Measurements from ENCODE around the gene SLC5A10. TPM values are rescaled to one million over a fixed set of nuclear protein-coding genes. Genes with fewer than 3 reads are reported as not detected.
"Not testable (repeated sequence)": the region's sequence is repeated elsewhere in the genome, so short reads cannot be mapped to it uniquely, and the experiment has no call there.

Gene SLC5A10
- total and polyA plus RNA-seq, 2 donors: 0.05 TPM; not detected in 1

- WGBS: 97% methylated on average over 12 of the region's 12 CpGs
- no peaks in the 10 kb centered on the region for H3K4me1 ChIP-seq (ENCODE audit: insufficient read depth)
- no peak for DNase-seq (ENCODE audit: extremely low spot score)
- no peak overlapping the region for H3K4me3 ChIP-seq (ENCODE audit: low read depth, low read length)
- H3K36me3 ChIP-seq (ENCODE audit: insufficient read depth): no peaks in the 10 kb centered on the region
- H3K27ac ChIP-seq (ENCODE audit: low read depth): no peak overlapping the region
Observed at GRCh38 chr17:19013226-19013625, 61.3 kb downstream of the SLC5A10 start.

- H3K4me1 ChIP-seq (ENCODE audit: insufficient read depth): no peaks in the 10 kb centered on the region
- no peaks in the 10 kb centered on the region for H3K36me3 ChIP-seq (ENCODE audit: insufficient read depth)
- DNase-seq (ENCODE audit: extremely low spot score): no peak
- no peak overlapping the region for H3K27ac ChIP-seq (ENCODE audit: low read depth)
- H3K4me3 ChIP-seq (ENCODE audit: low read depth, low read length): no peak overlapping the region
- 94% methylated on average over 11 of the region's 11 CpGs for WGBS
Observed at GRCh38 chr17:19013806-19014627, 62.1 kb downstream of the SLC5A10 start.

GRCh38 chr17:19014628-19015215 lies 62.8 kb downstream of the SLC5A10 start:
- no peak for DNase-seq (ENCODE audit: extremely low spot score)
- Histone ChIP-seq H3K27ac (ENCODE audit: low read depth) (no peak overlapping the region), H3K4me1 (ENCODE audit: insufficient read depth) (no peaks in the 10 kb centered on the region), H3K36me3 (ENCODE audit: insufficient read depth) (no peaks in the 10 kb centered on the region), H3K4me3 (ENCODE audit: low read depth, low read length) (no peak overlapping the region)
- 82% methylated on average over 29 of the region's 29 CpGs for WGBS

GRCh38 chr17:19015428-19015827 lies 63.5 kb downstream of the SLC5A10 start:
- no peaks in the 10 kb centered on the region for H3K36me3 ChIP-seq (ENCODE audit: insufficient read depth)

GRCh38 chr17:19016297-19016696 lies 64.3 kb downstream of the SLC5A10 start:
- Histone ChIP-seq H3K27ac (ENCODE audit: low read depth) (no peak overlapping the region), H3K4me3 (ENCODE audit: low read depth, low read length) (no peak overlapping the region), H3K36me3 (ENCODE audit: insufficient read depth) (no peaks in the 10 kb centered on the region), H3K4me1 (ENCODE audit: insufficient read depth) (no peaks in the 10 kb centered on the region)
- no peak for DNase-seq (ENCODE audit: extremely low spot score)
- WGBS: 87% methylated on average over 8 of the region's 8 CpGs

More at GRCh38 chr17:19015428-19015827, 63.5 kb downstream of the SLC5A10 start:
- 82% methylated on average over 7 of the region's 7 CpGs for WGBS
- Histone ChIP-seq H3K27ac (ENCODE audit: low read depth) (no peak overlapping the region), H3K4me3 (ENCODE audit: low read depth, low read length) (no peak overlapping the region), H3K4me1 (ENCODE audit: insufficient read depth) (no peaks in the 10 kb centered on the region)
- no peak for DNase-seq (ENCODE audit: extremely low spot score)

GRCh38 chr17:19016881-19017280 lies 64.9 kb downstream of the SLC5A10 start:
- H3K4me3 ChIP-seq (ENCODE audit: low read depth, low read length): no peak overlapping the region
- H3K36me3 ChIP-seq (ENCODE audit: insufficient read depth): no peaks in the 10 kb centered on the region
- H3K27ac ChIP-seq (ENCODE audit: low read depth): no peak overlapping the region
- H3K4me1 ChIP-seq (ENCODE audit: insufficient read depth): no peaks in the 10 kb centered on the region
- DNase-seq (ENCODE audit: extremely low spot score): no peak
- 66% methylated on average over 7 of the region's 7 CpGs for WGBS

- DNase-seq (ENCODE audit: extremely low spot score): no peak
Observed at GRCh38 chr17:19017401-19017800, 65.4 kb downstream of the SLC5A10 start.

GRCh38 chr17:19017804-19018599 lies 66.0 kb downstream of the SLC5A10 start:
- Histone ChIP-seq H3K4me3 (ENCODE audit: low read depth, low read length) (no peak overlapping the region), H3K36me3 (ENCODE audit: insufficient read depth) (no peaks in the 10 kb centered on the region), H3K27ac (ENCODE audit: low read depth) (no peak overlapping the region), H3K4me1 (ENCODE audit: insufficient read depth) (no peaks in the 10 kb centered on the region)
- 88% methylated on average over 16 of the region's 16 CpGs for WGBS
- DNase-seq (ENCODE audit: extremely low spot score): no peak

More at GRCh38 chr17:19017401-19017800, 65.4 kb downstream of the SLC5A10 start:
- H3K4me3 ChIP-seq (ENCODE audit: low read depth, low read length): no peak overlapping the region
- no peaks in the 10 kb centered on the region for H3K4me1 ChIP-seq (ENCODE audit: insufficient read depth)
- H3K27ac ChIP-seq (ENCODE audit: low read depth): no peak overlapping the region
- 75% methylated on average over 12 of the region's 12 CpGs for WGBS
- H3K36me3 ChIP-seq (ENCODE audit: insufficient read depth): no peaks in the 10 kb centered on the region

GRCh38 chr17:19018600-19018950 lies 66.6 kb downstream of the SLC5A10 start:
- WGBS: 86% methylated on average over 6 of the region's 6 CpGs
- no peak overlapping the region for H3K27ac ChIP-seq (ENCODE audit: low read depth)
- DNase-seq (ENCODE audit: extremely low spot score): no peak
- H3K4me3 ChIP-seq (ENCODE audit: low read depth, low read length): no peak overlapping the region
- no peaks in the 10 kb centered on the region for H3K36me3 ChIP-seq (ENCODE audit: insufficient read depth)
- no peaks in the 10 kb centered on the region for H3K4me1 ChIP-seq (ENCODE audit: insufficient read depth)

- Histone ChIP-seq H3K4me3 (ENCODE audit: low read depth, low read length) (no peak overlapping the region), H3K36me3 (ENCODE audit: insufficient read depth) (no peaks in the 10 kb centered on the region)
- WGBS: 55% methylated on average over 27 of the region's 27 CpGs
Observed at GRCh38 chr17:19019041-19019941, 67.3 kb downstream of the SLC5A10 start.

GRCh38 chr17:19020016-19020415 lies 68.1 kb downstream of the SLC5A10 start:
- H3K4me1 ChIP-seq (ENCODE audit: insufficient read depth): no peaks in the 10 kb centered on the region
- no peak overlapping the region for H3K27ac ChIP-seq (ENCODE audit: low read depth)
- WGBS: 90% methylated on average over 3 of the region's 3 CpGs
- no peak overlapping the region for H3K4me3 ChIP-seq (ENCODE audit: low read depth, low read length)
- DNase-seq (ENCODE audit: extremely low spot score): no peak
- H3K36me3 ChIP-seq (ENCODE audit: insufficient read depth): no peaks in the 10 kb centered on the region

More at GRCh38 chr17:19019041-19019941, 67.3 kb downstream of the SLC5A10 start:
- no peaks in the 10 kb centered on the region for H3K4me1 ChIP-seq (ENCODE audit: insufficient read depth)
- no peak overlapping the region for H3K27ac ChIP-seq (ENCODE audit: low read depth)
- no peak for DNase-seq (ENCODE audit: extremely low spot score)

GRCh38 chr17:19021011-19021621 lies 69.2 kb downstream of the SLC5A10 start:
- H3K36me3 ChIP-seq (ENCODE audit: insufficient read depth); DNase-seq (ENCODE audit: extremely low spot score); H3K4me3 ChIP-seq (ENCODE audit: low read depth, low read length); H3K27ac ChIP-seq (ENCODE audit: low read depth); H3K4me1 ChIP-seq (ENCODE audit: insufficient read depth): not testable (repeated sequence)
- 93% methylated on average over 7 of the region's 7 CpGs for WGBS

Data from urinary bladder (tissue), 4 donors.